HEK293 (cell line): Measurements from ENCODE around the gene TEX261.

Experiments used
- CTCF ChIA-PET: fragments of 350-600 bp; formaldehyde crosslinking; extraction: SDS; loops from one replicate; lab custom pipeline; 2021; ENCODE audit warnings: antibody characterized with exemption; lab: Yijun Ruan, JAX
- POLR2A ChIA-PET: fragments of 300-600 bp; formaldehyde crosslinking; extraction: SDS; loops from one replicate; lab custom pipeline; 2020; ENCODE audit warnings: antibody characterized with exemption, inconsistent platforms; lab: Yijun Ruan, JAX
- H3K27ac ChIP-seq: fragments of 200-500 bp; sonication (Bioruptor generic); 2 replicates; pipeline ENCODE4 v1.5.1; 2014; ENCODE audit warnings: low read depth, low read length, control low read depth, inconsistent platforms; ENCODE audit errors: extremely low read depth
- H3K36me3 ChIP-seq, 2 experiments: fragments of 200-500 bp in 1 of 2; sonication (Bioruptor generic) in 1 of 2; 1 replicate in 1 of 2; 2 replicates in 1 of 2; pipeline ENCODE4 v1.5.1; 2014 to 2017; ENCODE audit warnings: inconsistent platforms in 2 of 2, low read length in 2 of 2; ENCODE audit not compliant: control insufficient read depth in 2 of 2, insufficient read depth in 1 of 2
- H3K4me1 ChIP-seq: fragments of 200-500 bp; sonication (Bioruptor generic); 2 replicates; pipeline ENCODE4 v1.5.1; 2014; ENCODE audit warnings: mild to moderate bottlenecking, low read length, inconsistent platforms; ENCODE audit not compliant: control insufficient read depth, insufficient read depth
- H3K4me3 ChIP-seq: 2 replicates; pipeline ENCODE4 v1.5.1; 2011; ENCODE audit warnings: low read depth, mild to moderate bottlenecking, control low read depth, low read length, moderate library complexity
- H3K9me3 ChIP-seq: fragments of 200-500 bp; sonication (Bioruptor generic); 2 replicates; pipeline ENCODE4 v1.5.1; 2014; ENCODE audit warnings: low read depth, low read length, inconsistent platforms; ENCODE audit not compliant: control insufficient read depth, insufficient read depth
- BCL11B ChIP-seq: fragments of 450-650 bp; formaldehyde crosslinking; IDR thresholded peaks from 2 replicates; pipeline ENCODE4 v1.5.1; 2016; ENCODE audit warnings: low read depth, missing biosample characterization, missing genetic modification characterization
- GLI2 ChIP-seq: fragments of 450-650 bp; formaldehyde crosslinking; IDR thresholded peaks from 2 replicates; pipeline ENCODE4; 2017; ENCODE audit warnings: missing biosample characterization, missing genetic modification characterization, low read depth, borderline replicate concordance
- KLF17 ChIP-seq: fragments of 450-650 bp; formaldehyde crosslinking; IDR thresholded peaks from 2 replicates; pipeline ENCODE4 v1.5.1; 2016; ENCODE audit warnings: missing biosample characterization, missing genetic modification characterization
- KLF8 ChIP-seq: fragments of 450-650 bp; formaldehyde crosslinking; IDR thresholded peaks from 2 replicates; pipeline ENCODE4 v1.5.1; 2016; ENCODE audit warnings: missing biosample characterization, missing genetic modification characterization
- MYNN ChIP-seq: fragments of 450-650 bp; formaldehyde crosslinking; IDR thresholded peaks from 2 replicates; pipeline ENCODE4 v1.5.1; 2016; ENCODE audit warnings: missing biosample characterization, missing genetic modification characterization, borderline replicate concordance
- OSR2 ChIP-seq: fragments of 450-650 bp; formaldehyde crosslinking; IDR thresholded peaks from 2 replicates; pipeline ENCODE4 v1.5.1; 2016; ENCODE audit warnings: missing biosample characterization, missing genetic modification characterization
- SCRT2 ChIP-seq: fragments of 450-650 bp; formaldehyde crosslinking; IDR thresholded peaks from 2 replicates; pipeline ENCODE4 v1.5.1; 2016; ENCODE audit warnings: missing biosample characterization, missing genetic modification characterization
- ZBTB6 ChIP-seq: fragments of 450-650 bp; formaldehyde crosslinking; IDR thresholded peaks from 2 replicates; pipeline ENCODE4 v1.5.1; 2017; ENCODE audit warnings: missing biosample characterization, missing genetic modification characterization
- ZNF121 ChIP-seq: fragments of 450-650 bp; formaldehyde crosslinking; IDR thresholded peaks from 2 replicates; pipeline ENCODE4 v1.5.1; 2016; ENCODE audit warnings: missing biosample characterization, missing genetic modification characterization
- ZNF221 ChIP-seq: fragments of 450-650 bp; formaldehyde crosslinking; IDR thresholded peaks from 2 replicates; pipeline ENCODE4 v1.5.1; 2017; ENCODE audit warnings: missing biosample characterization, missing genetic modification characterization, borderline replicate concordance
- ZNF274 ChIP-seq, 2 experiments: fragments of 200-500 bp in 1 of 2; fragments of 450-650 bp in 1 of 2; sonication (Bioruptor generic) in 1 of 2; formaldehyde crosslinking in 1 of 2; IDR thresholded peaks; 2 replicates each; pipeline versions ENCODE4 v1.5.1 to v1.6.1; 2014 to 2016; ENCODE audit warnings: borderline replicate concordance in 1 of 2, inconsistent platforms in 1 of 2, low read length in 1 of 2, missing biosample characterization in 1 of 2, missing genetic modification characterization in 1 of 2
- ZNF398 ChIP-seq: fragments of 450-650 bp; formaldehyde crosslinking; IDR thresholded peaks from 2 replicates; pipeline ENCODE4 v1.5.1; 2017; ENCODE audit warnings: missing biosample characterization, missing genetic modification characterization
- ZNF416 ChIP-seq: fragments of 450-650 bp; formaldehyde crosslinking; IDR thresholded peaks from 2 replicates; pipeline ENCODE4 v1.5.1; 2016; ENCODE audit warnings: missing biosample characterization, missing genetic modification characterization
- ZNF423 ChIP-seq: fragments of 450-650 bp; formaldehyde crosslinking; IDR thresholded peaks from 2 replicates; pipeline ENCODE4 v1.5.1; 2016; ENCODE audit warnings: missing biosample characterization, missing genetic modification characterization
- ZNF433 ChIP-seq: fragments of 450-650 bp; formaldehyde crosslinking; IDR thresholded peaks from 2 replicates; pipeline ENCODE4 v1.5.1; 2016; ENCODE audit warnings: missing biosample characterization, missing genetic modification characterization, low read depth
- ZNF529 ChIP-seq: fragments of 450-650 bp; formaldehyde crosslinking; IDR thresholded peaks from 2 replicates; pipeline ENCODE4 v1.5.1; 2017; ENCODE audit warnings: missing genetic modification characterization, missing biosample characterization; ENCODE audit not compliant: insufficient replicate concordance
- ZNF624 ChIP-seq: fragments of 450-650 bp; formaldehyde crosslinking; IDR thresholded peaks from 2 replicates; pipeline ENCODE4 v1.5.1; 2017; ENCODE audit warnings: missing biosample characterization, missing genetic modification characterization
- ZNF664 ChIP-seq: fragments of 450-650 bp; formaldehyde crosslinking; IDR thresholded peaks from 2 replicates; pipeline ENCODE4 v1.5.1; 2016; ENCODE audit warnings: missing biosample characterization, missing genetic modification characterization
- ZSCAN5A ChIP-seq: fragments of 450-650 bp; formaldehyde crosslinking; IDR thresholded peaks from 2 replicates; pipeline ENCODE4 v1.5.1; 2016; ENCODE audit warnings: missing biosample characterization, missing genetic modification characterization

The TEX261 gene

GRCh38 chr2:70939839-70940580 lies 54.7 kb downstream of the TEX261 start:
- Histone ChIP-seq H3K36me3 (peaks cover 0 to 10% of the 10 kb centered on the region in 2 experiments; a peak in 2 of 3 replicates), H3K4me3 (no peak overlapping the region), H3K4me1 (no peaks in the 10 kb centered on the region), H3K9me3 (no peaks in the 10 kb centered on the region), H3K27ac (no peak overlapping the region)
- ChIA-PET CTCF (interaction anchor here (1.2 to 2.6 kb wide), 4 partner anchors 20 to 78 kb away, joined by 3 to 11 read pairs (median 8); no protein-coding TSS in a partner anchor), POLR2A (no interaction called here)
- TF ChIP-seq ZNF398 = no peak
- TF ChIP-seq KLF8 (tag by site-specific recombination) = no peak
- no peak for TF ChIP-seq ZNF433 (tag by site-specific recombination)
- no peak for TF ChIP-seq MYNN (tag by site-specific recombination)
- TF ChIP-seq ZBTB6 = no peak
- TF ChIP-seq ZNF121 (tag by site-specific recombination) = no peak
- no peak for TF ChIP-seq ZNF416 (tag by site-specific recombination)
- no peak for TF ChIP-seq ZNF664 (tag by site-specific recombination)
- no peak for TF ChIP-seq ZNF274 (IDR thresholded peaks at IDR 0.05; ENCODE audit: low read length)
- no peak for TF ChIP-seq ZNF274 (tag by site-specific recombination; IDR thresholded peaks at IDR 0.05; ENCODE audit: borderline replicate concordance)
- TF ChIP-seq, all 188 proteins: peak for 0

- TF ChIP-seq ZNF121 (tag by site-specific recombination) = no peak
- TF ChIP-seq SCRT2 (tag by site-specific recombination) = no peak
- no peak for TF ChIP-seq ZSCAN5A (tag by site-specific recombination)
- no peak for TF ChIP-seq ZNF423 (tag by site-specific recombination)
- no peak for TF ChIP-seq KLF17 (tag by site-specific recombination)
- no peak for TF ChIP-seq OSR2 (tag by site-specific recombination)
- no peak for TF ChIP-seq GLI2 (tag by site-specific recombination)
- TF ChIP-seq ZNF416 (tag by site-specific recombination) = no peak
- TF ChIP-seq ZNF221 (tag by site-specific recombination) = no peak
- TF ChIP-seq ZNF624 (tag by site-specific recombination) = no peak
- TF ChIP-seq BCL11B (tag by site-specific recombination) = no peak
- TF ChIP-seq ZNF529 (tag by site-specific recombination) = no peak
Observed at GRCh38 chr2:70939001-70939838, 55.5 kb downstream of the TEX261 start.

More at GRCh38 chr2:70939001-70939838, 55.5 kb downstream of the TEX261 start:
- H3K27ac ChIP-seq = no peak overlapping the region
- ChIA-PET CTCF (interaction anchor here (0.7 to 6.2 kb wide), 4 partner anchors 8 to 68 kb away, joined by 3 to 61 read pairs (median 8); no protein-coding TSS in a partner anchor), POLR2A (no interaction called here)
- no peaks in the 10 kb centered on the region for H3K9me3 ChIP-seq
- no peak overlapping the region for H3K4me3 ChIP-seq
- H3K36me3 ChIP-seq = peaks cover 0 to 10% of the 10 kb centered on the region in 2 experiments; a peak in 2 of 3 replicates
- no peaks in the 10 kb centered on the region for H3K4me1 ChIP-seq
